Heart left ventricle (tissue), 16 donors: Measurements from ENCODE around the gene CFAP58. TPM values are rescaled to one million over a fixed set of nuclear protein-coding genes. Genes with fewer than 3 reads are reported as not detected.

ENCODE experiments used
- ATAC-seq, 4 donors: fragments of 200-7000 bp; cut with Tn5 transposase; one replicate each; pipeline ENCODE4 v1.9.1; 2020 to 2022; ENCODE audit warnings: moderate library complexity in 4 of 4, mild to moderate bottlenecking in 3 of 4, moderate number of reproducible peaks in 1 of 4
- DNase-seq, 5 donors: peaks; one replicate each; pipeline ENCODE4 v3.0.0-alpha.2; 2020
- H3K27ac ChIP-seq, 12 donors: fragments of 200-600 bp; sonication (generic) in 4 of 12; one replicate each; pipeline versions ENCODE4 v1.5.0 to v1.8.0; 2016 to 2022; ENCODE audit warnings: mild to moderate bottlenecking in 2 of 12
- H3K27me3 ChIP-seq, 9 donors: fragments of 200-600 bp; sonication (generic) in 2 of 9; one replicate each; pipeline versions ENCODE4 v1.5.1 to v1.8.0; 2016 to 2022; ENCODE audit warnings: mild to moderate bottlenecking in 3 of 9
- H3K36me3 ChIP-seq, 9 donors: fragments of 200-600 bp; sonication (generic) in 2 of 9; one replicate each; pipeline versions ENCODE4 v1.5.0 to v1.8.0; 2018 to 2022; ENCODE audit warnings: mild to moderate bottlenecking in 2 of 9
- H3K4me1 ChIP-seq, 12 donors: fragments of 200-600 bp; sonication (generic) in 4 of 12; one replicate each; pipeline versions ENCODE4 v1.5.0 to v1.8.0; 2016 to 2022; ENCODE audit warnings: mild to moderate bottlenecking in 3 of 12
- H3K4me3 ChIP-seq, 12 donors: fragments of 200-600 bp; sonication (generic) in 4 of 12; one replicate each; pipeline versions ENCODE4 v1.5.0 to v1.8.0; 2017 to 2022; ENCODE audit warnings: mild to moderate bottlenecking in 9 of 12, moderate library complexity in 4 of 12
- H3K9me3 ChIP-seq, 12 donors: fragments of 200-600 bp; sonication (generic) in 4 of 12; one replicate each; pipeline versions ENCODE4 v1.5.0 to v1.8.0; 2016 to 2022; ENCODE audit warnings: mild to moderate bottlenecking in 1 of 12
- CTCF ChIP-seq, 12 donors: fragments of 200-600 bp; sonication (generic) in 4 of 12; IDR thresholded peaks; one replicate each; pipeline versions ENCODE4 v1.5.0 to v1.8.0; 2018 to 2022; ENCODE audit warnings: antibody characterized with exemption in 12 of 12, mild to moderate bottlenecking in 5 of 12
- POLR2A ChIP-seq, 2 donors: fragments of 450-650 bp; IDR thresholded peaks; one replicate each; pipeline ENCODE4 v1.6.1; 2017; ENCODE audit warnings: antibody characterized with exemption in 2 of 2, mild to moderate bottlenecking in 2 of 2, moderate library complexity in 2 of 2
- WGBS, 4 donors: extraction: QIAGEN DNeasy Blood & Tissue Kit in 2 of 4; methylation state at CpG; one replicate each; pipeline versions ENCODE4 v1.1.5 to v1.1.7; 2013 to 2018; 5-methylcytosine and 5-hydroxymethylcytosine counted together
- intact Hi-C, 10 donors: fragments of 100-400 bp; cut with DNase I; formaldehyde crosslinking; loops; one replicate each; pipeline versions ENCODE4 v1.11.1 to v1.14.2; 2022
- polyA plus RNA-seq, 2 donors: library from polyadenylated mRNA; stranded (reverse); fragments of 200-250 nt; gene quantifications; one replicate each; pipeline ENCODE4 v1.2.3, GENCODE V29; 2013
- total RNA-seq, 9 donors: library from RNA; depleted of rRNA in 2 of 9; stranded (reverse); fragments of >200 nt in 2 of 9; fragmentation: NEBNext Ultra II Directional in 3 of 9; extraction: Animal tissue kit (Norgen Biotek cat#: 25700) in 3 of 9; gene quantifications; one replicate each; pipeline versions ENCODE4 v1.1.0 to v1.2.4, GENCODE V29; 2016 to 2023
- donor health status: ischemic (EF 13 %, LVEDD 7.1; RV severe dilation, severe dysfunction).
- donor health status: healthy with polysubstance abuse.
- donor health status: DM: no; HTN: yes; CAD: no.
- donor health status: DM: no; HTN: no; CAD: no.
- donor health status: ischemic (EF 25% LVEDD 6.9; RV normal size, moderate dysfunction).
- donor health status: ischemic (EF 25% LVEDD 5.7; RV mildly dilated, moderate dysfunction).
- donor health status: healthy.
- donor health status: DM: yes; HTN: yes; CAD: no.
- donor health status: ischemic (EF 35%, LVEDD 5.7; RV mildly dilated, moderate dysfunction).
- donor health status: nonischemic (EF 11% LVEDD 7.7; RV severe dilation, severe dysfunction).
- donor health status: DM: yes; HTN: yes; CAD: no.
- donor health status: PGD.
- donor health status: ischemic (EF 29% LVEDD 5.4; RV normal size, mild dysfunction).
- donor health status: nonischemic (EF 23%, LVEDD 6.1; RV moderate dilation, normal function).

Gene CFAP58
- total and polyA plus RNA-seq, 11 donors: 0.62 to 4.9 (median 3.1) TPM

- intact Hi-C loops: loop anchor here in 1 of 10 donors (10.0 kb wide), 1 partner anchor 198 kb away; no protein-coding TSS in a partner anchor
- TF ChIP-seq POLR2A (IDR thresholded peaks at IDR 0.05) (no peak), CTCF (IDR thresholded peaks at IDR 0.05) (no peak)
- no peaks in the 10 kb centered on the region for H3K27me3 ChIP-seq
- H3K4me1 ChIP-seq: peaks cover 0 to 4% (median 0%) of the 10 kb centered on the region in 12 donors
- H3K36me3 ChIP-seq: no peaks in the 10 kb centered on the region
- whole genome bisulfite sequencing, 4 donors: 83 to 93% (median 88%) methylated on average over 1 of the region's 1 CpG
- DNase-seq (no peak), ATAC-seq (no peak)
- H3K4me3 ChIP-seq: no peak overlapping the region
- H3K9me3 ChIP-seq: peaks cover 0 to under 1% (median 0%) of the 10 kb centered on the region in 12 donors
- H3K27ac ChIP-seq: no peak overlapping the region
These were observed 63.2 kb downstream of the CFAP58 start for GRCh38 chr10:104416851-104417250.

- TF ChIP-seq POLR2A (IDR thresholded peaks at IDR 0.05) (no peak), CTCF (IDR thresholded peaks at IDR 0.05) (no peak)
- no peak for ATAC-seq
- peaks cover 0 to 4% (median 0%) of the 10 kb centered on the region in 12 donors for H3K4me1 ChIP-seq
- no peak overlapping the region for H3K4me3 ChIP-seq
- intact Hi-C loops: loop anchor here in 1 of 10 donors (10.0 kb wide), 1 partner anchor 197 kb away; no protein-coding TSS in a partner anchor
- no peaks in the 10 kb centered on the region for H3K9me3 ChIP-seq
- WGBS, 4 donors: 83 to 87% (median 86%) methylated on average over 6 of the region's 6 CpGs
- no peaks in the 10 kb centered on the region for H3K27me3 ChIP-seq
- no peak for DNase-seq
- H3K36me3 ChIP-seq: no peaks in the 10 kb centered on the region
- no peak overlapping the region for H3K27ac ChIP-seq
These were observed 64.1 kb downstream of the CFAP58 start for GRCh38 chr10:104417637-104418292.

DNA sequence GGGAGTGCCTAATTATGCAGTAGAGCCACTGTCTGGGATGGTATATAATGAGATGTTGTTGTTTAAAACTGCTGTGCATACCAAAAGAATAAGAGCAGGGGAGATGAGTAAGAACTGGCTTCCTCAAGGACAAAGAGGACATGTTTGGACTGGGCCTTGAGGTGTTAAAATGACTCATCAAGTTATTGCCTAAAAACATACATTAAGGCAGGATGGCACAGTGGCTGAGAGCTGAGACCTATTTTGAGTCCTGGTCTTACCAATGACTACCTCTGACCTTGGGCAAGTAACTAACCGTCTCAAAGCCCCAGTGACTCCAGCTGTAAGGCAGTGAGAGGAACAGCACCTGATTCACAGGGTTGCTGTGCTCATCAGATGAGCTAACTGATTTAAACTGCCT lies 71.1 kb downstream of the CFAP58 start:
- no peak for ATAC-seq
- Histone ChIP-seq H3K27ac (no peak overlapping the region), H3K4me1 (no peaks in the 10 kb centered on the region), H3K4me3 (no peak overlapping the region), H3K27me3 (no peaks in the 10 kb centered on the region), H3K9me3 (no peaks in the 10 kb centered on the region), H3K36me3 (no peaks in the 10 kb centered on the region)
- intact Hi-C loops: no loop called here
- TF ChIP-seq CTCF (IDR thresholded peaks at IDR 0.05) (no peak), POLR2A (IDR thresholded peaks at IDR 0.05) (no peak)
- WGBS, 4 donors: 77 to 94% (median 93%) methylated on average over 1 of the region's 1 CpG
- DNase-seq: no peak

DNA sequence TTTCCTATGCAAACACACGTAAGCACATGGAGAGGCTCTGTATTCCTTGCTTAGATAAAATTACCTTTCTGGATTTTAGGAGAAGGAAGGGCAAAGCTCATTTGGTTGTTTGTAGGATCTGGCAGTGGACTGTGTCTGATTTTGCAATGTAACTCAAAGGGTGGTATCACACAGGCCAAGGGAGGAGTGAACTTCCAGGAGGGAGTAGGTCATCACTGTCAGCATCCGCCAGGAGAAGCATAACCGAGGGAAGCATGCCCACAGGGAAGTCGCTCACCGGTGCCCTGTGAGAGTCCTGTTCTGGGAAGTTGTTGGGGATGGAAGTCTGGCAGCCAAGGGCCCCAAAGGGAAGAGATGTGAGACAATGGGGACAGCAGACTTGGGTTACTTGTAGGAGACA lies 74.4 kb downstream of the CFAP58 start:
- H3K27me3 ChIP-seq: no peaks in the 10 kb centered on the region
- H3K36me3 ChIP-seq: no peaks in the 10 kb centered on the region
- intact Hi-C loops: no loop called here
- ATAC-seq: no peak
- H3K9me3 ChIP-seq: no peaks in the 10 kb centered on the region
- 72 to 79% (median 75%) methylated on average over 5 of the region's 5 CpGs for WGBS, 4 donors
- DNase-seq: no peak
- TF ChIP-seq CTCF (IDR thresholded peaks at IDR 0.05) (no peak), POLR2A (IDR thresholded peaks at IDR 0.05) (no peak)
- no peaks in the 10 kb centered on the region for H3K4me1 ChIP-seq
- H3K27ac ChIP-seq: no peak overlapping the region
- H3K4me3 ChIP-seq: no peak overlapping the region
